Parathyroid adenoma (tissue), 2 donors: Measurements from ENCODE around the gene RIPOR3.

Experiments used
- H2AFZ ChIP-seq: fragments of 300-600 bp; sonication (generic); one replicate; pipeline ENCODE4 v1.7.0; 2017; ENCODE audit warnings: antibody characterized with exemption, mild to moderate bottlenecking
- H3K27ac ChIP-seq: fragments of 300-600 bp; sonication (generic); one replicate; pipeline ENCODE4 v1.7.0; 2017
- H3K27me3 ChIP-seq: fragments of 300-600 bp; sonication (generic); one replicate; pipeline ENCODE4 v1.7.0; 2017; ENCODE audit warnings: low read length; ENCODE audit not compliant: control insufficient read depth, insufficient read depth
- H3K36me3 ChIP-seq: fragments of 300-600 bp; sonication (generic); one replicate; pipeline ENCODE4 v1.7.0; 2017; ENCODE audit warnings: low read length; ENCODE audit not compliant: control insufficient read depth, insufficient read depth
- H3K4me1 ChIP-seq: fragments of 300-600 bp; sonication (generic); one replicate; pipeline ENCODE4 v1.7.0; 2017; ENCODE audit warnings: control low read depth
- H3K4me2 ChIP-seq: fragments of 300-600 bp; sonication (generic); one replicate; pipeline ENCODE4 v1.7.0; 2017; ENCODE audit warnings: low read length
- H3K4me3 ChIP-seq: fragments of 300-600 bp; sonication (generic); one replicate; pipeline ENCODE4 v1.7.0; 2017; ENCODE audit warnings: low read depth, low read length
- H3K79me2 ChIP-seq: fragments of 300-600 bp; sonication (generic); one replicate; pipeline ENCODE4 v1.7.0; 2017; ENCODE audit warnings: control low read depth
- H3K9ac ChIP-seq: fragments of 300-600 bp; sonication (generic); one replicate; pipeline ENCODE4 v1.7.0; 2017; ENCODE audit warnings: mild to moderate bottlenecking
- H3K9me3 ChIP-seq: fragments of 300-600 bp; sonication (generic); one replicate; pipeline ENCODE4 v1.7.0; 2017; ENCODE audit warnings: low read length; ENCODE audit not compliant: control insufficient read depth
- CTCF ChIP-seq: fragments of 300-600 bp; sonication (generic); IDR thresholded peaks from one replicate; pipeline ENCODE4 v1.7.0; 2017; ENCODE audit warnings: antibody characterized with exemption, mild to moderate bottlenecking
- donor health status: primary hyperparathyroidism.

Gene RIPOR3

GRCh38 chr20:50551288-50551687 is 140.1 kb downstream of the RIPOR3 start:
- no peak overlapping the region for H3K27ac ChIP-seq
- no peaks in the 10 kb centered on the region for H3K36me3 ChIP-seq
- no peak overlapping the region for H3K4me2 ChIP-seq
- no peak for TF ChIP-seq CTCF
- H2AFZ ChIP-seq: no peak overlapping the region
- H3K27me3 ChIP-seq: no peaks in the 10 kb centered on the region
- H3K79me2 ChIP-seq: peaks cover 53% of the 10 kb centered on the region
- H3K9ac ChIP-seq: no peak overlapping the region
- no peaks in the 10 kb centered on the region for H3K9me3 ChIP-seq
- H3K4me3 ChIP-seq: no peak overlapping the region
- H3K4me1 ChIP-seq: peaks cover 7% of the 10 kb centered on the region

GRCh38 chr20:50550531-50550930 is 140.8 kb downstream of the RIPOR3 start:
- no peaks in the 10 kb centered on the region for H3K9me3 ChIP-seq
- no peak for TF ChIP-seq CTCF
- no peaks in the 10 kb centered on the region for H3K36me3 ChIP-seq
- H3K4me3 ChIP-seq: no peak overlapping the region
- no peak overlapping the region for H3K4me2 ChIP-seq
- no peak overlapping the region for H3K27ac ChIP-seq
- peaks cover 11% of the 10 kb centered on the region for H3K4me1 ChIP-seq
- H3K79me2 ChIP-seq: peaks cover 59% of the 10 kb centered on the region
- no peak overlapping the region for H3K9ac ChIP-seq
- no peaks in the 10 kb centered on the region for H3K27me3 ChIP-seq
- H2AFZ ChIP-seq: no peak overlapping the region

- no peak overlapping the region for H3K4me3 ChIP-seq
- no peaks in the 10 kb centered on the region for H3K9me3 ChIP-seq
- peaks cover 12% of the 10 kb centered on the region for H3K4me1 ChIP-seq
- H3K27ac ChIP-seq: no peak overlapping the region
- no peaks in the 10 kb centered on the region for H3K27me3 ChIP-seq
- no peak overlapping the region for H3K4me2 ChIP-seq
- no peaks in the 10 kb centered on the region for H3K36me3 ChIP-seq
- H3K79me2 ChIP-seq: peaks cover 63% of the 10 kb centered on the region
- TF ChIP-seq CTCF: no peak
- H3K9ac ChIP-seq: no peak overlapping the region
- no peak overlapping the region for H2AFZ ChIP-seq
Measured at GRCh38 chr20:50548396-50548795, 142.9 kb downstream of the RIPOR3 start.

- H3K79me2 ChIP-seq: peaks cover 61% of the 10 kb centered on the region
- no peak overlapping the region for H3K4me3 ChIP-seq
- no peak overlapping the region for H3K9ac ChIP-seq
- TF ChIP-seq CTCF: no peak
- peaks cover 14% of the 10 kb centered on the region for H3K4me1 ChIP-seq
- no peak overlapping the region for H3K4me2 ChIP-seq
- H3K27me3 ChIP-seq: no peaks in the 10 kb centered on the region
- H3K9me3 ChIP-seq: no peaks in the 10 kb centered on the region
- no peak overlapping the region for H3K27ac ChIP-seq
- H3K36me3 ChIP-seq: no peaks in the 10 kb centered on the region
- H2AFZ ChIP-seq: no peak overlapping the region
Measured at GRCh38 chr20:50547964-50548363, 143.4 kb downstream of the RIPOR3 start.

GRCh38 chr20:50546729-50547314 is 144.5 kb downstream of the RIPOR3 start:
- no peaks in the 10 kb centered on the region for H3K9me3 ChIP-seq
- H2AFZ ChIP-seq: no peak overlapping the region
- H3K4me3 ChIP-seq: no peak overlapping the region
- TF ChIP-seq CTCF: no peak
- peaks cover 59% of the 10 kb centered on the region for H3K79me2 ChIP-seq
- peaks cover 19% of the 10 kb centered on the region for H3K4me1 ChIP-seq
- H3K27me3 ChIP-seq: no peaks in the 10 kb centered on the region
- H3K27ac ChIP-seq: no peak overlapping the region
- H3K9ac ChIP-seq: no peak overlapping the region
- no peaks in the 10 kb centered on the region for H3K36me3 ChIP-seq
- H3K4me2 ChIP-seq: no peak overlapping the region
